ENCODE data around the gene MCEMP1. TPM values are rescaled to one million over a fixed set of nuclear protein-coding genes. Genes with fewer than 3 reads are reported as not detected.

MCEMP1 gene
- total and polyA plus RNA-seq, 2 of the 13 experiments (the other 11 are each of a cell fraction or from before 2014, with no cell fraction given) = not detected

GRCh38 chr19:7676376-7676775 is 514 bp upstream of the MCEMP1 start:
- WGBS (ENCODE audit: low lambda C conversion rate) = 61% methylated on average over 3 of the region's 7 CpGs
- in situ Hi-C loops (cut with HindIII; ENCODE audit: extremely low pct_ligation_motif_present, low pct_unique_long_range_greater_than_20kb) = no loop called here
- DNase-seq (ENCODE audit: low spot score) (no peak), FAIRE-seq (no peak), ATAC-seq (no peak)
- no peak overlapping the region for H2AFZ ChIP-seq (ENCODE audit: low read length)
- no peak overlapping the region for H3K9ac ChIP-seq (ENCODE audit: insufficient read depth, low read depth, low read length)
- no peaks in the 10 kb centered on the region for H4K20me1 ChIP-seq (ENCODE audit: insufficient read depth, low read length)
- H3K9me3 ChIP-seq (ENCODE audit: low read length) = no peaks in the 10 kb centered on the region
- intact Hi-C loops (cut with micrococcal nuclease; ENCODE audit: unreplicated experiment) = no loop called here
- H3K27ac ChIP-seq (ENCODE audit: extremely low read length, insufficient read depth, low read length) = no peak overlapping the region
- H3K4me3 ChIP-seq (replicated peaks in 1 of 3; ENCODE audit: insufficient read depth in 1 of 3, low read depth in 2 of 3, low read length in 3 of 3) = no peak overlapping the region
- peaks cover 3% of the 10 kb centered on the region for H3K79me2 ChIP-seq (ENCODE audit: insufficient read depth, low read length)
- peaks cover 3 to 23% of the 10 kb centered on the region in 2 experiments; a peak in 2 of 5 replicates for H3K27me3 ChIP-seq (ENCODE audit: control insufficient read depth in 1 of 2, insufficient read depth in 2 of 2, low read length in 2 of 2)
- BruUV-seq (replicated peaks) = no TSS peak
- TF ChIP-seq NCOR1 (IDR thresholded peaks at IDR 0.05; ENCODE audit: borderline replicate concordance, low read length) (no peak), ATF4 (CRISPR knock-in tag; IDR thresholded peaks at IDR 0.05) (no peak), ZC3H4 (CRISPR knock-in tag; IDR thresholded peaks at IDR 0.05; ENCODE audit: borderline replicate concordance) (no peak), KDM2A (CRISPR knock-in tag; IDR thresholded peaks at IDR 0.05; ENCODE audit: borderline replicate concordance, low read depth) (no peak), NR0B2 (CRISPR knock-in tag; IDR thresholded peaks at IDR 0.05) (no peak), POLR2AphosphoS5 (IDR thresholded peaks at IDR 0.05; ENCODE audit: low read depth, low read length) (no peak)
- H3K4me2 ChIP-seq (ENCODE audit: low read depth, low read length) = no peak overlapping the region
- POLR2A ChIA-PET = no interaction called here
- no peaks in the 10 kb centered on the region for H3K36me3 ChIP-seq (replicated peaks in 1 of 2; ENCODE audit: control insufficient read depth in 1 of 2, insufficient read depth in 2 of 2, low read length in 2 of 2)
- H3K4me1 ChIP-seq (ENCODE audit: insufficient read depth, low read length) = peaks cover 28% of the 10 kb centered on the region
- CTCF ChIA-PET (ENCODE audit: low intra/inter-chr PET ratio, low total read pairs) = no interaction called here

Data from HepG2 (cell line).